HepG2 (cell line): Measurements from ENCODE around the gene SART1. TPM values are rescaled to one million over a fixed set of nuclear protein-coding genes. Genes with fewer than 3 reads are reported as not detected.

Source experiments
- ATAC-seq: fragments of 200-7000 bp; cut with Tn5 transposase; 3 replicates; pipeline ENCODE4 v1.9.1; 2020; ENCODE audit warnings: mild to moderate bottlenecking, moderate library complexity
- BruUV-seq: library from RNA; stranded (reverse); fragments of 400-500 nt; replicated peaks from 2 replicates; lab custom pipeline; 2021; lab: Mats Ljungman, UMichigan
- CTCF ChIA-PET: fragments of 300-600 bp; formaldehyde crosslinking; extraction: SDS; loops from one replicate; lab custom pipeline; 2021; ENCODE audit warnings: low total read pairs, inconsistent platforms, low intra/inter-chr PET ratio; lab: Yijun Ruan, JAX
- POLR2A ChIA-PET: fragments of 350-600 bp; sonication (Branson Sonifier 250); formaldehyde crosslinking; loops from one replicate; lab custom pipeline; 2020; ENCODE audit warnings: antibody characterized with exemption, inconsistent platforms; lab: Yijun Ruan, JAX
- DNase-seq: peaks from one replicate; pipeline ENCODE4 v3.0.0-alpha.2; 2015; ENCODE audit warnings: low spot score
- FAIRE-seq: peaks from 3 replicates; lab custom pipeline; 2011; peaks lifted over from hg19 to GRCh38; lab: Jason Lieb, UNC
- H2AFZ ChIP-seq: one replicate; pipeline ENCODE4 v1.6.1; 2011; ENCODE audit warnings: low read length, inconsistent platforms
- H3K27ac ChIP-seq: fragments of 300-600 bp; 3 replicates; pipeline ENCODE4 v1.8.0; 2011; ENCODE audit warnings: mixed run types, mild to moderate bottlenecking, mixed read lengths, low read length, inconsistent platforms; ENCODE audit not compliant: insufficient read depth; ENCODE audit errors: extremely low read length
- H3K27me3 ChIP-seq, 2 experiments: fragments of 200-600 bp in 1 of 2; 2 replicates in 1 of 2; 3 replicates in 1 of 2; pipeline versions ENCODE4 v1.6.0 to v1.8.0; 2011; ENCODE audit warnings: low read length in 2 of 2, mild to moderate bottlenecking in 2 of 2, moderate library complexity in 2 of 2, inconsistent platforms in 1 of 2; ENCODE audit not compliant: insufficient read depth in 2 of 2, control insufficient read depth in 1 of 2
- H3K36me3 ChIP-seq, 2 experiments: fragments of 200-600 bp in 1 of 2; replicated peaks in 1 of 2; 2 replicates in 1 of 2; 3 replicates in 1 of 2; pipeline versions ENCODE4 v1.5.1 to v1.8.0; 2011; ENCODE audit warnings: low read length in 2 of 2, inconsistent platforms in 1 of 2; ENCODE audit not compliant: insufficient read depth in 2 of 2, control insufficient read depth in 1 of 2
- H3K4me1 ChIP-seq: 2 replicates; pipeline ENCODE4 v1.5.1; 2012; ENCODE audit warnings: low read length, inconsistent platforms; ENCODE audit not compliant: insufficient read depth
- H3K4me2 ChIP-seq: 2 replicates; pipeline ENCODE4 v1.6.0; 2011; ENCODE audit warnings: low read depth, low read length, inconsistent platforms
- H3K4me3 ChIP-seq, 3 experiments: fragments of 200-600 bp in 1 of 3; sonication (generic), shearing (Covaris generic) in 1 of 3; replicated peaks in 1 of 3; 2 replicates each; pipeline ENCODE4 v1.5.1; 2011 to 2016; ENCODE audit warnings: low read length in 3 of 3, inconsistent platforms in 2 of 3, low read depth in 2 of 3, mild to moderate bottlenecking in 2 of 3, control low read depth in 1 of 3, mixed read lengths in 1 of 3; ENCODE audit not compliant: insufficient read depth in 1 of 3
- H3K79me2 ChIP-seq: one replicate; pipeline ENCODE4 v1.6.1; 2011; ENCODE audit warnings: low read length, inconsistent platforms; ENCODE audit not compliant: insufficient read depth
- H3K9ac ChIP-seq: 2 replicates; pipeline ENCODE4 v1.6.0; 2011; ENCODE audit warnings: mild to moderate bottlenecking, low read depth, low read length, inconsistent platforms; ENCODE audit not compliant: insufficient read depth
- H3K9me3 ChIP-seq: 2 replicates; pipeline ENCODE4 v1.5.1; 2012; ENCODE audit warnings: mild to moderate bottlenecking, low read length
- H4K20me1 ChIP-seq: 2 replicates; pipeline ENCODE4 v1.6.0; 2011; ENCODE audit warnings: inconsistent platforms, mild to moderate bottlenecking, low read length, moderate library complexity; ENCODE audit not compliant: insufficient read depth
- AFF4 ChIP-seq: sonication (generic); formaldehyde crosslinking; IDR thresholded peaks from 2 replicates; pipeline ENCODE4 v1.4.0; 2020; ENCODE audit warnings: missing genetic modification reagents
- FOXK1 ChIP-seq: sonication (generic); formaldehyde crosslinking; IDR thresholded peaks from 2 replicates; pipeline ENCODE4 v1.4.0; 2020; ENCODE audit warnings: low read depth, missing genetic modification reagents, borderline replicate concordance
- KMT2B ChIP-seq: IDR thresholded peaks from 2 replicates; pipeline ENCODE4 v1.6.1; 2016; ENCODE audit warnings: missing genetic modification reagents, missing compliant biosample characterization
- MAFF ChIP-seq: IDR thresholded peaks from 2 replicates; pipeline ENCODE4 v1.6.1; 2011; ENCODE audit warnings: low read depth, low read length, improper control_type of control experiment
- MXD3 ChIP-seq: IDR thresholded peaks from 2 replicates; pipeline ENCODE4 v1.6.1; 2016; ENCODE audit warnings: mild to moderate bottlenecking, missing biosample characterization, missing genetic modification reagents
- MXI1 ChIP-seq: IDR thresholded peaks from 3 replicates; pipeline ENCODE4 v1.6.1; 2012; ENCODE audit warnings: low read depth, low read length, inconsistent platforms, borderline replicate concordance
- PRPF4 ChIP-seq: fragments of 200-400 bp; formaldehyde crosslinking; IDR thresholded peaks from 2 replicates; pipeline ENCODE4 v1.6.1; 2016; ENCODE audit warnings: low read length, low read depth; ENCODE audit not compliant: poor library complexity, severe bottlenecking
- REST ChIP-seq, 2 experiments: IDR thresholded peaks; 2 replicates each; pipeline ENCODE4 v1.6.1; 2011 to 2012; ENCODE audit warnings: low read length in 2 of 2, borderline replicate concordance in 1 of 2, low read depth in 1 of 2, mild to moderate bottlenecking in 1 of 2, moderate library complexity in 1 of 2
- ZFP41 ChIP-seq: sonication (generic); formaldehyde crosslinking; IDR thresholded peaks from 2 replicates; pipeline ENCODE4 v1.4.0; 2020; ENCODE audit warnings: mild to moderate bottlenecking, missing genetic modification reagents, borderline replicate concordance
- ZNF280B ChIP-seq: sonication (generic); formaldehyde crosslinking; IDR thresholded peaks from 2 replicates; pipeline ENCODE4 v1.5.0; 2020; ENCODE audit warnings: missing genetic modification reagents, mild to moderate bottlenecking, borderline replicate concordance
- ZNF343 ChIP-seq: sonication (generic); formaldehyde crosslinking; IDR thresholded peaks from 2 replicates; pipeline ENCODE4 v1.4.0; 2020; ENCODE audit warnings: mild to moderate bottlenecking, missing genetic modification reagents
- ZNF569 ChIP-seq: sonication (generic); formaldehyde crosslinking; IDR thresholded peaks from 2 replicates; pipeline ENCODE4 v1.5.0; 2020; ENCODE audit warnings: mild to moderate bottlenecking, missing genetic modification reagents, moderate library complexity, borderline replicate concordance
- ZNF615 ChIP-seq: sonication (generic); formaldehyde crosslinking; IDR thresholded peaks from 2 replicates; pipeline ENCODE4 v1.5.0; 2020; ENCODE audit warnings: mild to moderate bottlenecking, missing genetic modification reagents, borderline replicate concordance
- ZNF737 ChIP-seq: sonication (generic); formaldehyde crosslinking; IDR thresholded peaks from 2 replicates; pipeline ENCODE4 v1.5.0; 2020; ENCODE audit warnings: missing genetic modification reagents, mild to moderate bottlenecking, borderline replicate concordance
- ZNF781 ChIP-seq: sonication (generic); formaldehyde crosslinking; IDR thresholded peaks from 2 replicates; pipeline ENCODE4 v1.5.1; 2020; ENCODE audit warnings: borderline replicate concordance, mild to moderate bottlenecking, missing genetic modification reagents; ENCODE audit errors: not compliant biosample characterization
- WGBS: methylation state at CpG from one replicate; pipeline ENCODE4 v1.1.6; 2017; ENCODE audit warnings: low lambda C conversion rate; 5-methylcytosine and 5-hydroxymethylcytosine counted together
- in situ Hi-C: cut with HindIII; loops from 2 replicates; pipeline ENCODE4 v1.10.0; 2017; ENCODE audit warnings: low pct_unique_long_range_greater_than_20kb; ENCODE audit not compliant: extremely low pct_ligation_motif_present
- intact Hi-C: fragments of 100-400 bp; cut with micrococcal nuclease; formaldehyde crosslinking; loops from one replicate; pipeline ENCODE4 v1.10.0; 2022; ENCODE audit not compliant: unreplicated experiment
- polyA plus RNA-seq, 8 experiments: library from polyadenylated mRNA; depleted of rRNA in 3 of 8; stranded (reverse) in 7 of 8; unstranded in 1 of 8; fragments of >200 nt; fragmentation: Illumina TruSeq in 4 of 8; extraction: Trizol in 4 of 8; gene quantifications; 2 replicates each; pipeline versions ENCODE4 v1.2.1 to v1.2.3, GENCODE V29; 2011 to 2016; ENCODE audit warnings: low read depth in 4 of 8, missing spikeins in 1 of 8, mixed read lengths in 1 of 8; ENCODE audit not compliant: insufficient read depth in 1 of 8
- total RNA-seq, 5 experiments: library from RNA; depleted of rRNA; stranded (reverse); fragments of >200 nt; fragmentation: Illumina TruSeq; extraction: Trizol; gene quantifications; 2 replicates each; pipeline ENCODE4 v1.2.3, GENCODE V29; 2016; ENCODE audit warnings: low read depth in 1 of 5

Gene SART1
- total and polyA plus RNA-seq, 2 of the 13 experiments (the other 11 are each of a cell fraction or from before 2014, with no cell fraction given): 11.3 to 22.5 TPM

- no peak within 1 kb of the TSS for H3K9ac ChIP-seq
- H3K79me2 ChIP-seq: no peaks in the 10 kb centered on the region
- in situ Hi-C loops (no loop called here), intact Hi-C loops (no loop called here)
- FAIRE-seq: no peak
- POLR2A ChIA-PET: no interaction called here
- H3K27ac ChIP-seq: no peak within 1 kb of the TSS
- no peaks in the 10 kb centered on the region for H4K20me1 ChIP-seq
- no peak for DNase-seq
- H2AFZ ChIP-seq: no peak within 1 kb of the TSS
- peaks cover 76% of the 10 kb centered on the region for H3K4me1 ChIP-seq
- H3K9me3 ChIP-seq: no peaks in the 10 kb centered on the region
- H3K36me3 ChIP-seq: no peaks in the 10 kb centered on the region
- peak; percentile 17 for ATAC-seq
- peak within 1 kb of the TSS in 1 of 3 experiments; percentile 12; a peak in 1 of 6 replicates for H3K4me3 ChIP-seq
- H3K27me3 ChIP-seq: peaks cover 0 to 30% of the 10 kb centered on the region in 2 experiments; a peak in 4 of 5 replicates
- CTCF ChIA-PET: no interaction called here
- H3K4me2 ChIP-seq: peak within 1 kb of the TSS; percentile 52
- 41% methylated on average over 10 of the region's 13 CpGs for WGBS
- BruUV-seq: no TSS peak
- TF ChIP-seq ZNF781: no peak
- TF ChIP-seq ZNF569 (CRISPR knock-in tag): no peak
- no peak; the same call in 1 of the 2 replicates for TF ChIP-seq ZNF280B (CRISPR knock-in tag)
- TF ChIP-seq MXD3 (CRISPR knock-in tag): no peak
- no peak for TF ChIP-seq ZFP41 (CRISPR knock-in tag)
- TF ChIP-seq KMT2B (CRISPR knock-in tag): no peak
- TF ChIP-seq AFF4 (CRISPR knock-in tag): no peak
- TF ChIP-seq PRPF4: no peak
- no peak for TF ChIP-seq FOXK1
- TF ChIP-seq MXI1: no peak
- no peak for TF ChIP-seq ZNF343 (CRISPR knock-in tag)
- no peak for TF ChIP-seq REST (IDR thresholded peaks at IDR 0.05; ENCODE audit: borderline replicate concordance in 1 of 2, low read depth in 1 of 2, low read length in 2 of 2)
- no peak for TF ChIP-seq ZNF615 (CRISPR knock-in tag)
- no peak for TF ChIP-seq MAFF
- no peak for TF ChIP-seq ZNF737 (CRISPR knock-in tag)
These were observed 16.1 kb upstream of the SART1 start, which contains the start of gene TSGA10IP for GRCh38 chr11:65945430-65945911. TSS of gene TSGA10IP (plus strand) at chr11:65945480. CDS start at chr11:65945676, 196 bp downstream.
